Vagina (tissue), 2 donors: ENCODE measurements around the gene ZNF438. TPM values are rescaled to one million over a fixed set of nuclear protein-coding genes. Genes with fewer than 3 reads are reported as not detected.

Experiments used
- DNase-seq, 2 donors: peaks; one replicate each; pipeline ENCODE4 v3.0.0-alpha.2; 2017; ENCODE audit errors: extremely low spot score in 2 of 2
- H3K27ac ChIP-seq: fragments of 200-600 bp; sonication (generic); one replicate; pipeline ENCODE4 v1.5.1; 2019
- H3K27me3 ChIP-seq: fragments of 200-600 bp; sonication (generic); one replicate; pipeline ENCODE4 v1.5.1; 2019
- H3K36me3 ChIP-seq, 2 donors: fragments of 200-600 bp; sonication (generic); one replicate each; pipeline ENCODE4 v1.5.1; 2017 to 2019
- H3K4me1 ChIP-seq: fragments of 200-600 bp; sonication (generic); one replicate; pipeline ENCODE4 v1.5.1; 2019
- H3K4me3 ChIP-seq, 2 donors: fragments of 200-600 bp; sonication (generic); 1 replicate in 1 of 2; 2 replicates in 1 of 2; pipeline ENCODE4 v1.5.1; 2016 to 2019
- H3K9me3 ChIP-seq: fragments of 200-600 bp; sonication (generic); one replicate; pipeline ENCODE4 v1.5.1; 2019
- CTCF ChIP-seq, 3 experiments: fragments of 450-650 bp in 2 of 3; fragments of 200-600 bp in 1 of 3; sonication (generic) in 1 of 3; IDR thresholded peaks; one replicate each; pipeline ENCODE4 v1.5.1; 2017 to 2019; ENCODE audit warnings: antibody characterized with exemption in 3 of 3, mild to moderate bottlenecking in 2 of 3, moderate library complexity in 2 of 3
- POLR2A ChIP-seq, 2 donors: fragments of 450-650 bp; IDR thresholded peaks; one replicate each; pipeline ENCODE4 v1.6.1; 2017; ENCODE audit warnings: antibody characterized with exemption in 2 of 2, mild to moderate bottlenecking in 2 of 2, moderate library complexity in 2 of 2
- POLR2AphosphoS5 ChIP-seq, 2 donors: sonication (generic); formaldehyde crosslinking; IDR thresholded peaks; one replicate each; pipeline ENCODE4 v1.9.0; 2017; ENCODE audit warnings: antibody characterized with exemption in 2 of 2, mild to moderate bottlenecking in 2 of 2, low read depth in 1 of 2; ENCODE audit not compliant: insufficient read depth in 1 of 2
- intact Hi-C: fragments of 100-400 bp; cut with DNase I; formaldehyde crosslinking; loops from one replicate; pipeline ENCODE4 v1.15.1; 2023
- total RNA-seq: library from RNA; depleted of rRNA; stranded (reverse); fragments of >200 nt; gene quantifications from one replicate; pipeline ENCODE4 v1.2.3, GENCODE V29; 2016

Gene ZNF438
- total RNA-seq, 1 donor from 2014 or later, result 11.8 TPM

GRCh38 chr10:30854656-30855055 is 177.0 kb downstream of the ZNF438 start:
- Histone ChIP-seq H3K36me3 (no peaks in the 10 kb centered on the region), H3K4me1 (peaks cover 22% of the 10 kb centered on the region), H3K9me3 (no peaks in the 10 kb centered on the region), H3K27ac (no peak overlapping the region), H3K4me3 (no peak overlapping the region), H3K27me3 (no peaks in the 10 kb centered on the region)
- no peak for DNase-seq
- TF ChIP-seq CTCF (IDR thresholded peaks at IDR 0.05) (no peak), POLR2AphosphoS5 (IDR thresholded peaks at IDR 0.05; ENCODE audit: insufficient read depth in 1 of 2, low read depth in 1 of 2) (no peak), POLR2A (IDR thresholded peaks at IDR 0.05) (no peak)
- intact Hi-C loops, result no loop called here

GRCh38 chr10:30853066-30853465 is 178.6 kb downstream of the ZNF438 start:
- intact Hi-C loops, result no loop called here
- Histone ChIP-seq H3K4me3 (no peak overlapping the region), H3K9me3 (no peaks in the 10 kb centered on the region), H3K36me3 (peaks cover 0 to 7% of the 10 kb centered on the region in 2 donors), H3K27me3 (no peaks in the 10 kb centered on the region), H3K4me1 (peaks cover 6% of the 10 kb centered on the region), H3K27ac (no peak overlapping the region)
- TF ChIP-seq POLR2A (IDR thresholded peaks at IDR 0.05), result no peak
- no peak for DNase-seq

- DNase-seq, result no peak
- H3K27ac ChIP-seq, result no peak overlapping the region
- intact Hi-C loops, result no loop called here
- TF ChIP-seq POLR2AphosphoS5 (IDR thresholded peaks at IDR 0.05; ENCODE audit: insufficient read depth in 1 of 2, low read depth in 1 of 2) (no peak), CTCF (IDR thresholded peaks at IDR 0.05) (no peak), POLR2A (IDR thresholded peaks at IDR 0.05) (no peak)
- H3K4me3 ChIP-seq, result no peak overlapping the region
- no peaks in the 10 kb centered on the region for H3K9me3 ChIP-seq
- peaks cover 0 to 7% of the 10 kb centered on the region in 2 donors for H3K36me3 ChIP-seq
- no peaks in the 10 kb centered on the region for H3K4me1 ChIP-seq
- H3K27me3 ChIP-seq, result no peaks in the 10 kb centered on the region
Observed at GRCh38 chr10:30850776-30851175, 180.9 kb downstream of the ZNF438 start.

GRCh38 chr10:30849231-30850035 is 182.2 kb downstream of the ZNF438 start:
- DNase-seq, result peak in 1 of 2 donors; percentile 75
- no peaks in the 10 kb centered on the region for H3K9me3 ChIP-seq
- H3K4me3 ChIP-seq, result no peak overlapping the region
- no peak overlapping the region for H3K27ac ChIP-seq
- intact Hi-C loops, result no loop called here
- no peaks in the 10 kb centered on the region for H3K27me3 ChIP-seq
- no peaks in the 10 kb centered on the region for H3K4me1 ChIP-seq
- H3K36me3 ChIP-seq, result peaks cover 0 to 7% of the 10 kb centered on the region in 2 donors
- TF ChIP-seq POLR2AphosphoS5 (IDR thresholded peaks at IDR 0.05; ENCODE audit: insufficient read depth in 1 of 2, low read depth in 1 of 2) (no peak), POLR2A (IDR thresholded peaks at IDR 0.05) (no peak), CTCF (IDR thresholded peaks at IDR 0.05) (no peak)

GRCh38 chr10:30848396-30849032 is 183.2 kb downstream of the ZNF438 start:
- H3K4me3 ChIP-seq, result no peak overlapping the region
- H3K4me1 ChIP-seq, result no peaks in the 10 kb centered on the region
- TF ChIP-seq CTCF (IDR thresholded peaks at IDR 0.05) (no peak), POLR2A (IDR thresholded peaks at IDR 0.05) (no peak), POLR2AphosphoS5 (IDR thresholded peaks at IDR 0.05; ENCODE audit: insufficient read depth in 1 of 2, low read depth in 1 of 2) (no peak)
- DNase-seq, result no peak
- intact Hi-C loops, result no loop called here
- H3K27me3 ChIP-seq, result no peaks in the 10 kb centered on the region
- no peaks in the 10 kb centered on the region for H3K9me3 ChIP-seq
- no peak overlapping the region for H3K27ac ChIP-seq
- H3K36me3 ChIP-seq, result peaks cover 0 to 7% of the 10 kb centered on the region in 2 donors
